HCT116 (cell line): ENCODE data around the gene ZBTB47. TPM values are rescaled to one million over a fixed set of nuclear protein-coding genes. Genes with fewer than 3 reads are reported as not detected.

Experiments
- ATAC-seq: fragments of 200-7000 bp; cut with Tn5 transposase; 2 replicates; pipeline ENCODE4 v1.9.1; 2020; ENCODE audit warnings: mild to moderate bottlenecking, moderate library complexity
- BruUV-seq: library from RNA; stranded (reverse); fragments of 400-500 nt; replicated peaks from 2 replicates; lab custom pipeline; 2021; lab: Mats Ljungman, UMichigan
- CTCF ChIA-PET: fragments of 300-600 bp; sonication (Branson Sonifier 250); formaldehyde crosslinking; loops from one replicate; lab custom pipeline; 2021; ENCODE audit warnings: antibody characterized with exemption; lab: Charles Lee
- POLR2A ChIA-PET: fragments of 300-600, 350-600 bp; sonication (Branson Sonifier 250); formaldehyde crosslinking; loops from one replicate; lab custom pipeline; 2021; ENCODE audit warnings: antibody characterized with exemption; lab: Charles Lee
- RAD21 ChIA-PET, 2 experiments: fragments of 300-600 bp; sonication (Branson Sonifier 250); formaldehyde crosslinking; loops; one replicate each; lab custom pipeline; 2023; ENCODE audit warnings: low total read pairs in 2 of 2; ENCODE audit not compliant: uncharacterized antibody in 2 of 2, unreplicated experiment in 2 of 2, low non-redundant PET in 1 of 2; lab: Charles Lee
- DNase-seq: peaks from one replicate; pipeline ENCODE4 v3.0.0-alpha.2; 2010; ENCODE audit warnings: low read depth, low spot score
- H2AFZ ChIP-seq: fragments of 200-600 bp; shearing (Covaris generic), sonication (generic); 2 replicates; pipeline ENCODE4 v1.6.1; 2017; ENCODE audit warnings: low read depth, mixed run types, mixed read lengths, antibody characterized with exemption, low read length; ENCODE audit not compliant: poor library complexity, severe bottlenecking
- H3K27ac ChIP-seq: 2 replicates; pipeline ENCODE4 v1.5.1; 2012; ENCODE audit warnings: low read depth, low read length
- H3K27me3 ChIP-seq: fragments of 200-600 bp; sonication (generic); 2 replicates; pipeline ENCODE4 v1.6.1; 2016; ENCODE audit warnings: mixed run types, low read length, mixed read lengths; ENCODE audit not compliant: insufficient read depth
- H3K36me3 ChIP-seq, 2 experiments: fragments of 200-500 bp in 1 of 2; fragments of 200-600 bp in 1 of 2; sonication (Bioruptor generic) in 1 of 2; sonication (generic) in 1 of 2; 2 replicates each; pipeline versions ENCODE4 v1.5.1 to v1.6.1; 2014 to 2016; ENCODE audit warnings: low read length in 2 of 2, inconsistent platforms in 1 of 2, mixed read lengths in 1 of 2, mixed run types in 1 of 2; ENCODE audit not compliant: insufficient read depth in 2 of 2, control insufficient read depth in 1 of 2
- H3K4me1 ChIP-seq, 2 experiments: fragments of 200-600 bp in 1 of 2; sonication (generic) in 1 of 2; 2 replicates each; pipeline versions ENCODE4 v1.5.1 to v1.6.1; 2012 to 2017; ENCODE audit warnings: low read length in 2 of 2, inconsistent platforms in 1 of 2, mild to moderate bottlenecking in 1 of 2, mixed read lengths in 1 of 2, mixed run types in 1 of 2, moderate library complexity in 1 of 2; ENCODE audit not compliant: insufficient read depth in 2 of 2, control insufficient read depth in 1 of 2
- H3K4me2 ChIP-seq: fragments of 200-600 bp; sonication (generic); 2 replicates; pipeline ENCODE4 v1.6.1; 2017; ENCODE audit warnings: mixed run types, low read length, mixed read lengths
- H3K4me3 ChIP-seq, 2 experiments: fragments of 200-600 bp in 1 of 2; sonication (generic) in 1 of 2; replicated peaks in 1 of 2; 2 replicates each; pipeline ENCODE4 v1.5.1; 2011 to 2016; ENCODE audit warnings: low read length in 2 of 2, control low read depth in 1 of 2, low read depth in 1 of 2, mild to moderate bottlenecking in 1 of 2, mixed read lengths in 1 of 2, mixed run types in 1 of 2
- H3K79me2 ChIP-seq: fragments of 200-600 bp; sonication (generic); 2 replicates; pipeline ENCODE4 v1.6.1; 2017; ENCODE audit warnings: mild to moderate bottlenecking, mixed run types, low read length, moderate library complexity, mixed read lengths; ENCODE audit not compliant: insufficient read depth
- H3K9ac ChIP-seq: fragments of 200-600 bp; sonication (generic); 2 replicates; pipeline ENCODE4 v1.6.1; 2016; ENCODE audit warnings: low read length, mixed read lengths
- H3K9me2 ChIP-seq: fragments of 200-600 bp; sonication (generic), shearing (Covaris generic); 2 replicates; pipeline ENCODE4 v1.6.1; 2017; ENCODE audit warnings: mixed run types, mild to moderate bottlenecking, moderate library complexity; ENCODE audit not compliant: insufficient read depth
- H3K9me3 ChIP-seq, 2 experiments: fragments of 200-500 bp in 1 of 2; fragments of 200-600 bp in 1 of 2; sonication (Bioruptor generic) in 1 of 2; sonication (generic) in 1 of 2; 2 replicates each; pipeline ENCODE4 v1.6.1; 2014 to 2017; ENCODE audit warnings: low read length in 2 of 2, mixed read lengths in 2 of 2, inconsistent platforms in 1 of 2, low read depth in 1 of 2, mild to moderate bottlenecking in 1 of 2, mixed run types in 1 of 2, moderate library complexity in 1 of 2; ENCODE audit not compliant: control insufficient read depth in 1 of 2, insufficient read depth in 1 of 2
- H4K20me1 ChIP-seq: fragments of 200-600 bp; sonication (generic), shearing (Covaris generic); 2 replicates; pipeline ENCODE4 v1.6.1; 2017; ENCODE audit warnings: mixed run types, mild to moderate bottlenecking, moderate library complexity; ENCODE audit not compliant: insufficient read depth
- ELF1 ChIP-seq: IDR thresholded peaks from 2 replicates; pipeline ENCODE4 v1.6.1; 2012; ENCODE audit warnings: low read depth, borderline replicate concordance
- EZH2 ChIP-seq: fragments of 200-600 bp; sonication (generic); IDR thresholded peaks from 2 replicates; pipeline ENCODE4 v1.6.1; 2017; ENCODE audit warnings: antibody characterized with exemption, mixed run types
- FOSL1 ChIP-seq: IDR thresholded peaks from 2 replicates; pipeline ENCODE4 v1.6.1; 2012; ENCODE audit warnings: low read depth
- RAD21 ChIP-seq: IDR thresholded peaks from 2 replicates; pipeline ENCODE4 v1.6.1; 2012; ENCODE audit warnings: low read depth, mild to moderate bottlenecking
- SIN3A ChIP-seq: IDR thresholded peaks from 2 replicates; pipeline ENCODE4 v1.6.1; 2012; ENCODE audit warnings: low read depth
- SP1 ChIP-seq: IDR thresholded peaks from 2 replicates; pipeline ENCODE4 v1.6.1; 2012; ENCODE audit warnings: low read depth
- intact Hi-C: fragments of 100-400 bp; cut with micrococcal nuclease; formaldehyde crosslinking; loops from 2 replicates; pipeline ENCODE4 v1.10.0; 2022
- total RNA-seq: library from RNA; stranded (reverse); gene quantifications from one replicate; pipeline ENCODE4 v1.2.1, GENCODE V29; 2021; ENCODE audit not compliant: unreplicated experiment
- TF ChIP-seq, protein P1 (sequence below): IDR thresholded peaks from 2 replicates; pipeline ENCODE4 v1.6.1; 2012
- TF ChIP-seq, protein P2 (sequence below): IDR thresholded peaks from 2 replicates; pipeline ENCODE4 v1.6.1; 2011; ENCODE audit warnings: mild to moderate bottlenecking, low read length, moderate library complexity; ENCODE audit not compliant: insufficient replicate concordance; ENCODE audit errors: extremely low read depth

ZBTB47 gene
- total RNA-seq, 1 experiment from 2014 or later = 6.3 TPM

DNA sequence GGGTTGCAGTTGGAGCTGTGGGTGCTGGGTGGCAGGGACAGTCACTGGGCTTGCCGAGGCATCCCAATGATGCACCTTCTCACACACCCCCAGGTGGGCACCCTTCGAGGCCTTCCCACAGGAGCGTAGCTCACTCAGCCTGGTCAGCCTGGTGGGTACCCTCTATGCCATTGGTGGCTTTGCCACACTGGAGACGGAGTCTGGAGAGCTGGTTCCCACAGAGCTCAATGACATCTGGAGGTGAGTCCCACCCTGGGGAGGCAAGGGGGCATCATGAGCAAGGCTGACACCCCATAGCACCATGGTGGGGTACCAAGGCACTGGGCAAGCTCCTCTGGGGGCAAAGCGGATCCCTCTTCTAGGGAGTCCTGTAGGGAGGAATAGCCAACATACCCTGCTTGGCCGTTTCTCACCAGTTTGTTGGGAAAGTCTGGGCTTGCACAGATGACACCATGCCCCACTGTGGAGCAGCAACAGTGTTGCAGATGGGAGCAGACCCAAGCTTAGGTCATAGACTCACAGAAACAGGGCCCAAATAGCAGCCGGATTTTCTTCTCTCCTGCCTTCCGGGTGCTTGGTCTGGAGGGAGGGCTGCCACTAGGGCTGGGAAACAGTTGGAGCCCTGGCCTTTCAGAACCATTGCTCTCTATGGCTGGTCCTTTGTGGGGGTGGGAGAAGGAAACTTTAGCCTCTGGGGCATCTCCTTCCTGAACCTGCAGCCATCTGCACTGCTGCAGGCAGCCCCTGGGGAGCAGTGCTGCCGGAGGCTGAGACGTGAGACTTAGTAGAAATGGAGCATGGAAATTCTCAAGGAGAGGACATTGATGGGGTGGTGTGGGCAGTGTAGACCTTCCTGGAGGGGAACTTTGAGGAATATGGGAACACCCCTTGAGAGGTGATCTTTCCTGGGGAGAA, 37.5 kb downstream of the ZBTB47 start:
- peaks cover 3% of the 10 kb centered on the region; the same call in 1 of the 2 replicates for H3K27me3 ChIP-seq
- TF ChIP-seq RAD21 (no peak), ELF1 (no peak), SIN3A (no peak), FOSL1 (no peak), SP1 (no peak), EZH2 (no peak)
- TF ChIP-seq, protein P1, sequence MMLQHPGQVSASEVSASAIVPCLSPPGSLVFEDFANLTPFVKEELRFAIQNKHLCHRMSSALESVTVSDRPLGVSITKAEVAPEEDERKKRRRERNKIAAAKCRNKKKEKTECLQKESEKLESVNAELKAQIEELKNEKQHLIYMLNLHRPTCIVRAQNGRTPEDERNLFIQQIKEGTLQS = no peak
- TF ChIP-seq, protein P2, sequence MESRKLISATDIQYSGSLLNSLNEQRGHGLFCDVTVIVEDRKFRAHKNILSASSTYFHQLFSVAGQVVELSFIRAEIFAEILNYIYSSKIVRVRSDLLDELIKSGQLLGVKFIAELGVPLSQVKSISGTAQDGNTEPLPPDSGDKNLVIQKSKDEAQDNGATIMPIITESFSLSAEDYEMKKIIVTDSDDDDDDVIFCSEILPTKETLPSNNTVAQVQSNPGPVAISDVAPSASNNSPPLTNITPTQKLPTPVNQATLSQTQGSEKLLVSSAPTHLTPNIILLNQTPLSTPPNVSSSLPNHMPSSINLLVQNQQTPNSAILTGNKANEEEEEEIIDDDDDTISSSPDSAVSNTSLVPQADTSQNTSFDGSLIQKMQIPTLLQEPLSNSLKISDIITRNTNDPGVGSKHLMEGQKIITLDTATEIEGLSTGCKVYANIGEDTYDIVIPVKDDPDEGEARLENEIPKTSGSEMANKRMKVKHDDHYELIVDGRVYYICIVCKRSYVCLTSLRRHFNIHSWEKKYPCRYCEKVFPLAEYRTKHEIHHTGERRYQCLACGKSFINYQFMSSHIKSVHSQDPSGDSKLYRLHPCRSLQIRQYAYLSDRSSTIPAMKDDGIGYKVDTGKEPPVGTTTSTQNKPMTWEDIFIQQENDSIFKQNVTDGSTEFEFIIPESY = no peak
- peaks cover 0 to 3% of the 10 kb centered on the region in 2 experiments; a peak in 1 of 4 replicates for H3K4me1 ChIP-seq
- no peaks in the 10 kb centered on the region for H3K9me2 ChIP-seq
- POLR2A ChIA-PET = no interaction called here
- DNase-seq (no peak), ATAC-seq (peak; percentile 19; the same call in 1 of the 2 replicates)
- no peak overlapping the region for H3K9ac ChIP-seq
- no peaks in the 10 kb centered on the region for H4K20me1 ChIP-seq
- H3K4me3 ChIP-seq = no peak overlapping the region
- RAD21 ChIA-PET = no interaction called here
- no peaks in the 10 kb centered on the region for H3K79me2 ChIP-seq
- H3K27ac ChIP-seq = no peak overlapping the region
- no peak overlapping the region for H2AFZ ChIP-seq
- no peaks in the 10 kb centered on the region for H3K36me3 ChIP-seq
- no TSS peak for BruUV-seq
- no peaks in the 10 kb centered on the region for H3K9me3 ChIP-seq
- intact Hi-C loops = no loop called here
- CTCF ChIA-PET = no interaction called here
- H3K4me2 ChIP-seq = no peak overlapping the region
